Measurements from ENCODE around the gene SGCA.

SGCA gene

DNA sequence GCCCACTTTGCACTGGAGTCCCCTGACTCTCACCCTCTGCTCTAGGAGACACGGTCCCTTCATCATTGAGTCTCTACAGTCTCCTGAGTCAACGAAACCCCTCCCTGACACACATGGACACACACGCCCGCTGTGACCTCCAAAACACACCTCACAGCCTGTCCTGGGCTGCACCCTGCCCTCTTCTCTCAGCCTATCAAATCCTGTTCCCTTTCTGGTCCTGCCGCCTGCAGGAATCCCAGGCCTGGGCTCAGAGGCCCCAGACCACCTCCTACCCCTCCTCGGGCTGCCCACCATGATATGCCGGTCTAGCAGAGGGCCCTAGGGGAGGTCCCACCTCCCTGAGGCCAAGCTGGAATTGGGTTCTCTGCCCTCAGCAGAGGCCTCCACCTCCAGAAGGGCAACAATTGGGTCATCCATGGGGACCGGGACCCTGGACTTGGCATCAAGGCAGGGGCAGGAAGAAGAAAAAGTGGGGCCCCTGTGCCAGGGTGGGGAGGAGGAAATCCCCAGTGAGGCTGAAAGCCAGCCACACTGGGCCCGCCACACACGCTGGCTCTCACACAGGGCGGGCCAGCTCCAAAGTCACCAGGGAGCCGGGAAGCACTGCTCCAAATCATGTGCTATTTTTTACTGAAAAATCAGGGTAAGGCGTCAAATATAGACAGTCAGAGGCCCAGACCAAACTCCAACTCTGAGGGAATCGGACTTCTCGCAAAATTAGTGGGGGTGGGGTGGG is 18.7 kb upstream of the SGCA start:
- intact Hi-C loops (cut with DNase I), result no loop called here
- DNase-seq, result no peak

DNA sequence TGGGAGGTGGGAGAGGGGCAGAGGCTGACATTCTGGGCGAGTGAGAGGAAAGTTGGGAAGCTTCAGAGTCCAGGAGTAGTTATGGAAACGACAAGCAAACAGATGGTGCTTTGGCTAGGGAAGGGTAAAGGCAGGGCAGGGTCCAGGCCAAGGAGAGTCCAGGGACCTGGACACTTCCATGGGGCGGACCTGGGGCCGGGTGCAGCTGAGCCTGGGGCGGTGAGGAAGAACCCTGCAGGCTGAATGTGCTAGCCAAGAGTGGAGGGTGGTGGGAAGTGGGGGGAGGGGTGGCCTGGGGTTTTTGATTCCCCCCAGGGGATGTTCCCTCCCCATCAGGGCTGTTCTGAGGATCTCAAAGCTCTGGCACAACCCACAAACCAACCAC is 18.0 kb upstream of the SGCA start:
- intact Hi-C loops (cut with DNase I), result no loop called here
- peak in 1 of 10 donors; percentile 81 for DNase-seq

DNA sequence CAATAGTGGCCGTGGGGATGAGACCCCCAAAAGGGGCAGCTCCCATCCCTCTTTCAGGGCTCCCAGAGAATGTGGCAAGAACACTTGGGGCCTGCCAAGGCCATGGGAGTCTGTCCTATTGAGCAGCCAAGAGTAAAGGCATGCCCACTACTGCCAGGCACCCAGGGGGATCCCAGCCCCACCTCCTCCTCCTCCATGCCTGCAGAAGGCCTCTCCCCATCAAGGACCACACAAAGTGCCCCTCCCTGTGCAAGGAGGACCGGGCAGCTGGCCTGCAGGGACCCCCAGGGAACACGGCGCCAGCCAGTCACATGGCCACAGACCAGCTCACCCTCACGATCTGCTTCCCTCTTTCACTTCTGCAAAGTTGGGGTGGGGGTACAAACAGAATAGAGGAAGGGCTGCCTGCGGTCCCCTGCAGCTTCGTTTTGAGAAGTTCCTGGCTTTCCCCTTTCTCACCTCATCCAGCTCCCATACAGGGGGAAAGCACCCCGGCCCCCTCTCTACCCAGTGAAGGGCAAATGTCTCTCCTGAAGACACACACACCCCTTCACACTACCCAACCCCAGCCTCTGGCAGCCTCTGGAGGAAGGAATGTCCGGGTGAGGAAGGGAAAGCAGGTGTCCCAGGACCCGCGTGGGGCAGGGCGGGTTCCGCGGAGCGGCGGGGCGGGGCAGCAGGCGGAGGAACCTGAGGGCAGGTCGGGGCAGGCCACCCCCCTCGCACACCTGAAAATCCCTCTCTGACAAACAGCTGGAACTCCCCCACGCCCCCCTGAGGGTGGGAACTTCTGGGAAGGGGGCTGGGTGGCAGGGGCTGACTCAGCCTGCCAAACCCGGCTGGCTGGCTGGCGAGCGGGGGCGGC is 17.3 kb upstream of the SGCA start:
- intact Hi-C loops (cut with DNase I), result no loop called here

DNA sequence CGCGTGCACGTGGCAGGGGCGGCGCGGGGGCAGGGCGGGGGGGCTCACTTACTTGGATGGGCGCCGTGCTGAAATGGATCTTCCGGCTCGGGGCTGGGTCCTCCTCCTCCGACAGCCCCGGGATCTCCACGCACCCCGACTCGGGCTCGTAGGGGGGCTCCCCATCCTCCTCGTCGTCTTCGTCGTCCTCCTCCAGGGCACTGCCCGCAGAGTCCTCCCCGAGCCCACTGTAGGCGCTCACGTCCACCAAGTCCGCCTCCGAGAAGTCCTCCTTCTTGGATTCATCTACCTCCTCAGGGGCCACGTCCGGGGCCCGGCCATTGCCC is 16.8 kb upstream of the SGCA start:
- no peak for DNase-seq

More for the DNA sequence above, 17.3 kb upstream of the SGCA start:
- peak in 5 of 10 donors; percentile 25 to 90 (median 41) for DNase-seq

DNA sequence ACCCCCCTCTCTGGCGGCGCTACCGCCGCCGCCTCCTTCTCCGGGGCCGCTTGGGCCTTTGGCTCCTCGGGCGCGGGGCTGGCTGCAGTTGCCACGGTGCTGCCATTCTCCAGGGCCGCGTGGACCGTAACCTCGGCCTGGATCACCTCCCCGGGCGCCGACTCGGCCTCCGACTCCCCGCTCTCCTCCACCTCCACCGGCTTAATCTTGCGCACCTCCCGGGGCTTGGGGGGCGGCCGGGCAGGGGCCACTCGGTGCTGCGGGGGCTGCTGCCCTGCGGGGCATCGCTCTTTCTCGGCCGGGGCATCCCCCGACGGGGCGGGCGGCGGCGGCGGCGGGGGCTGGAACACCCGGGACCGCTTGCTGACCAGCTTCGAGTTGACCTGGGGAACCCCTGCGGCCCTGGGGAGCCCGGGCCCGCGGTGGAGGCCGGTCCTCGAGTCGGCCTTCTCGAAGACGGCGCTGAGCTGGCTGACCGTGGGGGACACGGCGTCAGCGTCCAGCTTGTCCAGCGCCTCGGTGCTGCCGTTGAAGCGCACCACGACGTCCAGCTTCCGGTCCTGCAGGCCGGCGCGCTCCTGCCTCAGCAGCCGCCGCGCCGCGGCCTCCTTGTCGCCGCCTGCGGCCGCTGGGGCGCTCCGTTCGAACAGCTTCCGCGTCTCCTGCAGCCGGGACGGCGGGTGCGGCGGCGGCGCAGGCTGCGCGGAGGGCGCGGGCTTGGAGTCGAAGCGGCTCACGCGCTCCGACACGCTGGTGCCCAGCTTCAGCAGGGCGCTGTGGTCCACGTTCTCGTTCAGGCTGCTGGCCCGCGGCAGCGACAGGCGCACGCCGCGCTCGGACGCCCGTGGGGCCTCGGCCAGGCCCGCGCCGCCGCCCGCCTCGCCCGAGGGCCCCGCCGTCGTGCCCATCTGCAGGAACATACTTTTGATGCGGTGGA is 16.1 kb upstream of the SGCA start:
- DNase-seq, result peak in 7 of 10 donors; percentile 37 to 93 (median 52)
- intact Hi-C loops (cut with DNase I), result loop anchor here (2.0 kb wide), 1 partner anchor 55 kb away; the partner anchor contains the start of gene PDK2

More for the DNA sequence above, 16.8 kb upstream of the SGCA start:
- intact Hi-C loops (cut with DNase I), result no loop called here

DNA sequence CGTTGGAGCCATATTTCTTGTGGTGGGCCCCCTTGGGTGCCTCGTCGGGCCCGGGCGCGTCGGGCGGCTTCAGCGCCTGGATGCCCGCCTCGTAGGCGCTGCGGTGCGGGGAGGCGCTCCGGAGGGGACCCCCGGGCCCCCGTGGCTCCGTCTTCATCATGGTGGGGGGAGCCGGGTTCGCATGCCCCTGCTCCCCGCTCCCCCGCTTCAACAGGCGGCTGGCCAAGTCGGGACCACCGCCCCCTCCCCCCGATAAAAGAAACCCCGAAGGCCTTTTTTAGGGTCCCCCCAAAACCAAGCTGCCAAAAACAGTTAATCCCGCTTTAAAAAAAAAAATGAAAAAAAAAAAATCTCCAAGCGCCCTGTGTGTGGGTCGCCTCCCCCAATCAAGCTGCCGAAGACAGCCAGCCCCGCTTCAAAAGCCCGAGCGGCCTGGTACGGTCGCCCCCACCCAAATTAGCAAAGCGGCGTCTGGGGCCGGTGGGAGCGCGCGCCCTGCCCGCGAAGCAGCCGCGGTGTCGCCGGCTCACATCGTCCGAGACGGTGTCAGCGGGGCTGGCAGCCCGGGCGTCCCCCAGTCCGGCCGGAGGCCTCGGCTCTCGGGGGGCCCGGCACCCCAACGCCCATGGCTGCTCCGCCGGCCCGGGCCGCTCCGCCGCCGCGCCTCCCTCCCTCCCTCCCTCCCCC is 15.3 kb upstream of the SGCA start, which contains the start of gene PPP1R9B:
Gene PPP1R9B (minus strand): TSS at position 324 of the 687 bp plus-strand sequence. CDS start 164 bp downstream, at position 160.
- peak in 1 of 10 donors; percentile 80 for DNase-seq
- intact Hi-C loops (cut with DNase I), result loop anchor here (1.0 to 2.0 kb wide), 2 partner anchors 11 to 56 kb away; partner anchors contain the start of gene PDK2

DNA sequence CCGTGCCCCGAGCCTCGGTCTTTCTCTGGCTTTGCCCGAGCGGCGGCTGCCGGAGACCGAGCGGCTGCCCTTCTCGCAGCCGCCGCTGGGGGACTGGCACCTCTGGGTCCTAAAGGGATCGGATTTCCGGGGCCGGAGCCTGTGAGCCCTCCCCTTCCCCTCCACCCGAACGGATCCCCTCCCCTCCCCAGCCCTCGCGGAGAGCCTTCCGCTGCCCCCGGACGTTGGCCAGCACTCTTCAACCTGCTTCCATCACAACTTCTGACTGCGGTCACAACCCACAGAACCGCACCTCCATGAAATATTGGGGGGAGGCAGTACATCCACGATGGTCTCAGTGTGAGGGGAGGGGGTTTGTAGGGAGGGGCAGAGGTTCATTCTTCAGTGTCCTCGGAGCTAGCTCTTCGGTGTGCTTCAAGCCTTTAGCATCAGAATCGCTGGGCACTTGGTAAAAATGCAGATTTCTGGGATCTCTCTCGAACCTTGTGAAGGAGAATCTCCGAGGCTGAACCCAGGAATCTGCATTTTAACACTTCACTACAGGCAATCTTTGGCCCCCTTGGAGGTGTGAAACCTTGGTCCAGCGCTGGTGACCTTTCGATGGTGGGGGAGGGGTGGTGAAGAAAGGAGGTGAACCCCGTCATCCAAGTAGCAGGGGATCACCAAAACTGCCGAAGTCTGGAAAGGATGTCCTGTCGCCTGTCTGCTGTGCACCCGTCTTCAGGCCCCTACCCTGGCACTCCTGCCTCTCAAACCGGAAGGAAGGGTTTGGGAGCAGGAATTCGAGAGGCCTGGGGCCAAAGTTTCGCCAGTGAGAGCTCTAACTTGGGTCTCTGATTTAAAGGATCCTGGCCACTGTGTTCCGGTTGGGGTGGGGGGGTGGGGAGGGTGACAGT is 14.5 kb upstream of the SGCA start:
- intact Hi-C loops (cut with DNase I), result loop anchor here (1.0 to 2.0 kb wide), 2 partner anchors 10 to 56 kb away; partner anchors contain the start of gene PDK2
- peak; percentile 86 to 98 (median 90) for DNase-seq

DNA sequence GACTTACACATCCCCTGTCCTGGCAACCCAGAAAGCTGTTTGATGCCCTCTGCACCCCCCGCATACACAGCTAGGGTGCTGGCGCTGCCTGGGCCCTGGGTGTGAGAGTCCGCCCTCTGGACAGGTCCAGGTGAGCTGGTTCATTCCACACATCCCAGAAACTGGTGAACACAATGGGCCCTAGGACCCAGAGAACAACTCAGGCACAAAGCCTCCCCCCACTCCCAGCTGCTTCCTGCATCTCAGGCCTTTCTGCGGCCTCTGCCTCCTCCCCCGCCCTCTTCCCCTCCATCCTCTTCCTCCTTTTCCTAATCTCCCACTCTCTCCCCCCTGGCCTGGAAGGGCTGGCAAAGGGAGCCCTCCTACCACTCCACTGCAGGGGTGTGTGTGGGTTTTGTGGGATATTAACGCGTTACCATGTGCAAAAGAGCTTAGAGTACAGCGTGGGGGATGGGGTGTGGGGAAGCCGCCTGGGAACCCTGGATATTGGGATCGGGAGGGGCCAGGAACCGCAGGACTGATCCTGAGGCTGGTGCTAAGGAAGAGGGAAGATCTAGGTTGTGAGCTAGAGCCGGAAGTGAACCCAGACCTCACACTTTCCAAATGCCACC is 13.8 kb upstream of the SGCA start:
- intact Hi-C loops (cut with DNase I), result loop anchor here (1.0 to 2.0 kb wide), 2 partner anchors 9 to 57 kb away; partner anchors contain the start of gene PDK2
- peak; percentile 85 to 98 (median 90) for DNase-seq

DNA sequence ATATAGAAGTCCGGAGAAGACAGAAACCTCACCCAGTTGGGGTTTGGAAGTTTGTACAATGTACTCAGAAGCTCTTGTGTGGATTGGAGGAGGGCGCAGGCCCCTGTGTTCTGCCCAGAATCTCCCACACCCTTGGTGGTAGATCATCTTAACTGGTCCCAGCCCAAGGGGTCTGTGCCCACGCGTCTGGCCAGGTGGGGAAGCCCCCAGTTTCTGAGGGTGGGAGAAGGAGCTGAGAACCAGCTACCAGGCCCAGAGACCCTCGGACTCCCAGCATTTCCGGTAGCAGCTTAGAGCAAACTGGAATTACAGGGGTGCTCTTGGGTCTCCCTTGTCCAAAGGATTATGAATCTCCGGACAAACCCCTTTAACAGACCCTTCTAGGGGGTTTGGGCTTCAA is 13.1 kb upstream of the SGCA start:
- DNase-seq, result peak in 1 of 10 donors; percentile 55
- intact Hi-C loops (cut with DNase I), result no loop called here

DNA sequence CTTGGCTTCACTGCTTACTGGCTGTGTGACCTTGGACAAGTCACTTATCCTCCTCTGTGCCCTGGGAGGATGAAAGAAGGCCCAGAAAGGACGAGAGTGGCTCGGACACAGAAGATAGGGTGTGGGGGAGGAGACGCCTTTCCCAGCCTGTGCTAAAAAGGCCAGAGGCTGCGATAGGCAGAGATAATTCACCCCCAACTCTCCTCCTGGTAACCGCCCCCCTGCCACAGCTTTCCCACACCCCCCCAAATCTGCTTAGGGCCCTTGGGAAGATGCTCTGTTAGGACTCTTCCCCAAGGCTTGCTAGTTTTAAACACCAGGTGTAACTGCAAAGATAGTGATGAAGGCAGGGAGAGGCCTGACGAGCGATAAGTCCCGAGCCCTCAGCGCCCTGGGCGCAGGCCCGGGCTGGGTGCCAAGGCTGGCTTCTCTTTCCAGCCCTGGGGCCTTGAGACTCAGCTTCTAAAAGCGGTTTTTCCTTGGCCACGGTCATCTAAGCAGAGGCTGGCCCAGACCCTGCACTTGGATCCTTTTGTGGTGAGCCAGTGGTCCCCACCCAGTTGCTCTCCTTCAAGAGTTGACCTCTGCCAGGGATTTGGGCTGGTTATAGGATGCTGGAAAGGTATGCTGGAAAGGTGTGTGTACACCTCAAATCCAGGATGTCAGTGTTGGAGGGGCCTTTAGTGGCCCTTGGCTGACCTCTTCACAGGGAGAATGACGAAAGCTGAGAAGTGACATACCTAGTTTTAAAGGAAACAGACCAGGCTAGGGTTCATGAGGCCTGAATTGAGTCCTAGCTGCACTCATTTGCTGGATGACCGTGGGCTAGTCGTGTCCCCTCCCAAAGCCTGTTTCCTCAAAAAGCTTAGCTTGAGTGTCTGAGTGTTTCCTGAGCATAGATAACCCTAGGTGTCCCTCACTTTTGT is 11.9 kb upstream of the SGCA start:
- DNase-seq, result peak in 1 of 10 donors; percentile 60
- intact Hi-C loops (cut with DNase I), result no loop called here

DNA sequence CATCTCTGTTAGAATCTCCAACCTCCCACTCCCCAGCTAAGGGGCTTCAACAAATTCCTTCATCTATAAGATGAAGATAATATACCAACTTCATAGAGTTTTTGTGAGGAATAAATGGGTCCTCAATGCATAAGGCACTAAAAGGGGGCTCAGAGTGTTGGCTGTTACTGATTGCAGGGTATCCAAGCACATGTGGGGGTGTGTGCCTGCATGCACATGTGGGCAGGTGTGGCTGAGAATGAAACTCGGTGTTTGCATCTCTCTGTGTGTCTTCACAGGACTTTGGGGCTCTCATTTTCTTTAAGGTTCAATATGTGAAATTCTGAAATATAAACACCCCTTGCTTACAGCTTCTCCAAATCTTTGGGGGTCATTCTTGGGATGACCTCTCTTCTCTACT is 11.2 kb upstream of the SGCA start:
- intact Hi-C loops (cut with DNase I), result no loop called here
- DNase-seq, result no peak

DNA sequence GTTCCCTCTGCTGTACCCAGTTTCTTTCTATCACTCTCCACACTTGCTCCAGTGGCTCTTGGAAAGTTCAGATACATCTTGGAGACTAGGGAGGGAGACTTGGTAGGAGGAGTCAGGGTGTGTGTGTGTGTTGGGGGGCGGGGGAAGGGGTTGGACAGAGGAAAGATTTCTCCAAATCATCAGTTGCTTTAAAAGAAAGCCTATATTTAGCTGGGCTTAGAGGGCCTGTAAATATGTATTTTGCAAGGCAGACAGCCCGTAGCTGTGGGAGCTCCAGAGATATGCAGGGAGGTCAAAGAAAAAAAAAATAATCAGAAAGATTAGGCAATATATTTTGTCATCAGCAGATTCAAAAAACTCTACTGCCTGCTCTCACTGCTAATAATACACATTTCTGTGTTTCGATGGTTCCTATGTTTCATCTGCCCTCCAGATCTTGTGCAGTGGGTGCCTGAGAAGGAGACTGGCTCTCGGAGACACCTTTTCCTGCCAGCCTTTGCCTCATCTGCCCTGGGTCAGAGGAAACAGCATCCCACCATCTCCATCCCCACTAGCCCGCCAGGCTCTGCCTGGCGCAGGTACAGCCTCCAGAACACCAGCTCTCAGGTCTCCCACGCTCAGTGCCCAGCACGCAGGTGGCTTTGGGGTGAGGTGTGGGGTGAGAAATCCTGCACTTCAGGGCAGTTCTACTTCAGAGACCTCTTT is 10.5 kb upstream of the SGCA start:
- peak in 1 of 10 donors; percentile 62 for DNase-seq
- intact Hi-C loops (cut with DNase I), result no loop called here

DNA sequence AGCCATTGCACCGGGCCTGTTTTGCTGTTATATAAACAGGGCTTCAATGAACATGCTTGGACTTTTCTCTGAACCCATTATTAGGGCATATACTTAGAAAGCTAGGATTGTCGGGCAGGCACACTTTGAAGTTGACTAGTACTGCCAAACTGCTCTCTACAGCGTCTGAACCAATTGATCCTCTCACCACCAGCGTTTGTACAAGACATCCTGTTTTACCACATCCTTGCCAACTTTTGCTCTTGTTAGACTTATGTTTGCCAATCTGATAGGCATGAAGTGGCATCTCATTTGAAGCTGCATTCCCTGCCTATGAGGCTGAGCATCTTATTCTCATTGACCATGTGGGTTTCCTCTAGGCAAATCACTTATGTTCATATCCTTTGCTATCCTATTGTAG is 7.9 kb upstream of the SGCA start:
- DNase-seq, result no peak
- intact Hi-C loops (cut with DNase I), result no loop called here

DNA sequence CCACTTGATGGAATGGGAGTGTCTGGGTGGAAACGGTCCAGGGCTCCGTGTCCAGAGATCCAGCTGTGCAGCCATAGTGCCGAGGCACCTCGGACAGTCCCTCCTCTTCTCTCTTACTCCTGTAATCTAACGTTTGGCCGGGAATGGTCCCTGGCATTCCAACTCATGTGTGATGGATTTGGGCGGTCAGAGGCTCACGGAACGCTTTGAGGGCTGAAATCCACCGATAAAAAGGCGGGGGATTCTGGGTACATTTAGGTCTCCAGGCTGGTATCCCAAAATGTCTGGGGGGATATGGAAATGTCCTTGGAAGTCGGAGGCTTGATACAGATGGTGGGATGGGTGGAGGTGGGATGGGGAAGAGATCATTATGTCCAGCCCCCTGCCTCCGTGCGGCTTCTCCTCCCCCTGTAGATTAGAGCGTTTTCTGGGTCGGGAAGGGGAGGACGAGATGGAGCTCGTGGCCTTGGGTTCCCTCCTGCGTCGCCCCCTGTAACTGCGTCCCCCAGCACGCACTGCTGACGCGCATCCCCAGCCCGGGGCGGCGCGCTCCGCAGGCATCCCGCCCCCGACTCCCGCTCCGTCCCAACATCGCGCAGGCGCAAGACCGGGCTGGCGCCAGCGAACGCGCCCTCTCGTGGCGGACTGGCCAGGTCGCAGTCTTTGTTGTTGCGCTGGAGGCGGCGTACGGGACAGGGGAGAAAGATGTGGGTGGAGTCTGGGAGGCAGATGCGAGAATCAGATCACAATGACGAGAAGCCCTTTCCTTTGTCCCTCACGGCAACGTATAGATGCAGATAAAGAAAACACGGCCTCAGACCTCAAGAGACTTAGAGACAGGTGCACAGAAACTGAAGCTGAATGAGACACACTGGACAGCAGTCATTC is 4.5 kb upstream of the SGCA start:
- DNase-seq, result peak; percentile 88 to 99 (median 92)
- intact Hi-C loops (cut with DNase I), result loop anchor here (1.0 to 2.0 kb wide), 3 partner anchors 10 to 66 kb away; partner anchors contain the start of gene PDK2

DNA sequence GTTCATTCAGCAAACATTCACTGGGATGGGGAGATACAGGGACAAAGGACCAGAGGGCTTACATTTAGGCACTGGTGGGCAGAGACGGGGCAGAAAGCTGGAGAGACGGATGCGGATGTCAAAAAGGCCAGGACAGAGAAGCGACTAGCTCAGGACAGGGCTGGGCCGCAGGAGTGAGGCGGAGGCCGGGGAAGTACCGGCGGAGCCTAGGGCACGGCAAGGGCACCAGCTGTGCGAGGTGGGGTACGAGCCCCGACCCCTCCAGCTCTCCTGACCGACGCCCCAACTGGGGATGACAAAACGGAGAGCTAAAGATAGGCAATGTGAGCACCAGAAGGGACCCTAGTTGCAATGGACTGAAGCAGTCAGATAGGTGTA is 3.9 kb upstream of the SGCA start:
- intact Hi-C loops (cut with DNase I), result loop anchor here (1.0 to 2.0 kb wide), 3 partner anchors 11 to 67 kb away; partner anchors contain the start of gene PDK2
- peak in 1 of 10 donors; percentile 80 for DNase-seq
